K562 (cell line): ENCODE measurements around the gene ZMYND19.

Source experiments
- EZH2 ChIP-seq: IDR thresholded peaks from 2 replicates; pipeline ENCODE4 v1.6.1; 2012; ENCODE audit warnings: low read depth, mild to moderate bottlenecking, inconsistent platforms, low read length, borderline replicate concordance
- NCOA4 ChIP-seq: fragments of 450-650 bp; IDR thresholded peaks from 2 replicates; pipeline ENCODE4 v1.6.1; 2018; ENCODE audit warnings: mild to moderate bottlenecking; ENCODE audit not compliant: partially characterized antibody
- NFXL1 ChIP-seq: fragments of 450-650 bp; formaldehyde crosslinking; IDR thresholded peaks from 2 replicates; pipeline ENCODE4 v1.4.0; 2021; ENCODE audit warnings: mild to moderate bottlenecking
- TCF7L2 ChIP-seq: fragments of 150-350 bp; IDR thresholded peaks from 2 replicates; pipeline ENCODE4 v1.6.1; 2016; ENCODE audit warnings: low read depth, mild to moderate bottlenecking, low read length, moderate library complexity
- TEAD1 ChIP-seq, 2 experiments: fragments of 450-650 bp in 1 of 2; sonication (generic) in 1 of 2; formaldehyde crosslinking; IDR thresholded peaks; 2 replicates each; pipeline versions ENCODE4 v1.4.0 to v1.8.0; 2020 to 2022; ENCODE audit warnings: mild to moderate bottlenecking in 2 of 2, missing genetic modification reagents in 1 of 2
- TEAD4 ChIP-seq, 2 experiments: sonication (generic) in 1 of 2; formaldehyde crosslinking in 1 of 2; IDR thresholded peaks; 2 replicates each; pipeline versions ENCODE4 v1.6.1 to v1.8.0; 2012 to 2022; ENCODE audit warnings: borderline replicate concordance in 1 of 2, inconsistent platforms in 1 of 2, low read length in 1 of 2, mild to moderate bottlenecking in 1 of 2, missing genetic modification reagents in 1 of 2
- XRCC3 ChIP-seq: fragments of 450-650 bp; IDR thresholded peaks from 2 replicates; pipeline ENCODE4 v1.6.1; 2017; ENCODE audit warnings: mild to moderate bottlenecking, moderate library complexity
- ZFP36 ChIP-seq: fragments of 150-350 bp; IDR thresholded peaks from 2 replicates; pipeline ENCODE4 v1.6.1; 2018; ENCODE audit warnings: low read length, low read depth; ENCODE audit not compliant: partially characterized antibody
- ZNF146 ChIP-seq: IDR thresholded peaks from one replicate; pipeline ENCODE4 v1.6.1; 2018; ENCODE audit warnings: missing compliant biosample characterization; ENCODE audit not compliant: unreplicated experiment
- TF ChIP-seq, protein P1 (sequence below), 3 experiments: IDR thresholded peaks in 2 of 3; conservative IDR thresholded peaks in 1 of 3; 2 replicates each; pipeline ENCODE4 v1.5.1; 2011 to 2012; ENCODE audit warnings: low read length in 3 of 3, mild to moderate bottlenecking in 3 of 3, control low read depth in 2 of 3, improper control_type of control experiment in 1 of 3, inconsistent platforms in 1 of 3, low read depth in 1 of 3, mixed read lengths in 1 of 3, moderate library complexity in 1 of 3; ENCODE audit not compliant: insufficient read depth in 2 of 3

DNA sequence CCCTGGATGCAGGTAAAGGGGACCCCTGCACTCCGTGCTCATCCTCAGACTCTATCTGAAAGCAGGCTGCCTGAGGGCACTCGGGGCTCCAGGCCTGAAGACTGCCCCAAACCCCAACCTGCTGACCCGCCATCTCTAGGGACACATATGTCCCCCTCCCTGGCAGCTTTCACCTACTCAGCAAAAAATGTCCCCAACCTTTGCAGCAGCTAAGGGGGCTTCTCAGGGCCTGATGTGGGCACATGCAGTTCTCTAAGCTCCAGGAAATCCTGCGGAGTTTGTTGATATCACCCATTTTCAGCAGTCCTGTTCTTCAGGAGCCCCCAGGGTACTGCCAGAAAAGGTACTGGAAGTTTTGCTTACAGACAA is 9.4 kb downstream of the ZMYND19 start:
- TF ChIP-seq, protein P1, sequence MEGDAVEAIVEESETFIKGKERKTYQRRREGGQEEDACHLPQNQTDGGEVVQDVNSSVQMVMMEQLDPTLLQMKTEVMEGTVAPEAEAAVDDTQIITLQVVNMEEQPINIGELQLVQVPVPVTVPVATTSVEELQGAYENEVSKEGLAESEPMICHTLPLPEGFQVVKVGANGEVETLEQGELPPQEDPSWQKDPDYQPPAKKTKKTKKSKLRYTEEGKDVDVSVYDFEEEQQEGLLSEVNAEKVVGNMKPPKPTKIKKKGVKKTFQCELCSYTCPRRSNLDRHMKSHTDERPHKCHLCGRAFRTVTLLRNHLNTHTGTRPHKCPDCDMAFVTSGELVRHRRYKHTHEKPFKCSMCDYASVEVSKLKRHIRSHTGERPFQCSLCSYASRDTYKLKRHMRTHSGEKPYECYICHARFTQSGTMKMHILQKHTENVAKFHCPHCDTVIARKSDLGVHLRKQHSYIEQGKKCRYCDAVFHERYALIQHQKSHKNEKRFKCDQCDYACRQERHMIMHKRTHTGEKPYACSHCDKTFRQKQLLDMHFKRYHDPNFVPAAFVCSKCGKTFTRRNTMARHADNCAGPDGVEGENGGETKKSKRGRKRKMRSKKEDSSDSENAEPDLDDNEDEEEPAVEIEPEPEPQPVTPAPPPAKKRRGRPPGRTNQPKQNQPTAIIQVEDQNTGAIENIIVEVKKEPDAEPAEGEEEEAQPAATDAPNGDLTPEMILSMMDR (IDR thresholded peaks at IDR 0.05 in 2 of 3, conservative IDR thresholded peaks at IDR 0.05 in 1 of 3; ENCODE audit: insufficient read depth in 2 of 3, low read depth in 1 of 3, low read length in 3 of 3): no peak
- TF ChIP-seq TEAD1 (CRISPR knock-in tag; IDR thresholded peaks at IDR 0.05): no peak
- TF ChIP-seq EZH2: no peak
- TF ChIP-seq TCF7L2: no peak
- TF ChIP-seq NCOA4: no peak
- no peak for TF ChIP-seq TEAD4 (IDR thresholded peaks at IDR 0.05; ENCODE audit: low read length)
- TF ChIP-seq TEAD4 (CRISPR knock-in tag; IDR thresholded peaks at IDR 0.05; ENCODE audit: borderline replicate concordance): no peak
- no peak for TF ChIP-seq ZNF146 (CRISPR knock-in tag)
- TF ChIP-seq XRCC3: no peak
- no peak for TF ChIP-seq ZFP36
- TF ChIP-seq NFXL1 (CRISPR knock-in tag): no peak
